Right kidney (tissue), 1 donor: ENCODE measurements around the gene CEBPA.

ENCODE experiments used
- DNase-seq: peaks from one replicate; pipeline ENCODE4 v3.0.0-alpha.2; 2016

CEBPA gene

GRCh38 chr19:33273065-33273736 lies 29.1 kb downstream of the CEBPA start:
- DNase-seq, result no peak

- no peak for DNase-seq
Observed at GRCh38 chr19:33271246-33272021, 30.9 kb downstream of the CEBPA start.

GRCh38 chr19:33270769-33271168 lies 31.6 kb downstream of the CEBPA start:
- DNase-seq, result no peak

- DNase-seq, result no peak
Observed at GRCh38 chr19:33269016-33269415, 33.3 kb downstream of the CEBPA start.

GRCh38 chr19:33268162-33268991 lies 34.0 kb downstream of the CEBPA start:
- DNase-seq, result no peak

GRCh38 chr19:33267706-33268105 lies 34.6 kb downstream of the CEBPA start:
- DNase-seq, result no peak

GRCh38 chr19:33266974-33267484 lies 35.3 kb downstream of the CEBPA start:
- no peak for DNase-seq

GRCh38 chr19:33264881-33265445 lies 37.4 kb downstream of the CEBPA start:
- DNase-seq, result no peak

- no peak for DNase-seq
Observed at GRCh38 chr19:33263325-33264023, 38.9 kb downstream of the CEBPA start.

GRCh38 chr19:33261511-33262189 lies 40.7 kb downstream of the CEBPA start:
- no peak for DNase-seq

- DNase-seq, result no peak
Observed at GRCh38 chr19:33260628-33261418, 41.5 kb downstream of the CEBPA start.

GRCh38 chr19:33259539-33259938 lies 42.8 kb downstream of the CEBPA start:
- DNase-seq, result no peak

GRCh38 chr19:33257828-33258227 lies 44.5 kb downstream of the CEBPA start:
- DNase-seq, result no peak

GRCh38 chr19:33256261-33256660 lies 46.1 kb downstream of the CEBPA start:
- DNase-seq, result no peak

- no peak for DNase-seq
Observed at GRCh38 chr19:33255781-33256180, 46.6 kb downstream of the CEBPA start.

- DNase-seq, result no peak
Observed at GRCh38 chr19:33254245-33254824, 48.0 kb downstream of the CEBPA start.

- no peak for DNase-seq
Observed at GRCh38 chr19:33252971-33253370, 49.4 kb downstream of the CEBPA start.

- no peak for DNase-seq
Observed at GRCh38 chr19:33252418-33252962, 49.8 kb downstream of the CEBPA start.

GRCh38 chr19:33251526-33252090 lies 50.7 kb downstream of the CEBPA start:
- no peak for DNase-seq
